GM19043 (cell line): ENCODE data around the gene GSTO1.

Experiments used
- ATAC-seq: cut with Tn5 transposase; IDR thresholded peaks from one replicate; pipeline ENCODE4 v1.9.1; 2021; ENCODE audit warnings: low read depth; ENCODE audit not compliant: unreplicated experiment

GSTO1 gene

GRCh38 chr10:104273899-104274575 lies 19.3 kb downstream of the GSTO1 start:
- no peak for ATAC-seq

GRCh38 chr10:104274762-104275721 lies 20.4 kb downstream of the GSTO1 start:
- no peak for ATAC-seq

GRCh38 chr10:104276192-104276591 lies 21.5 kb downstream of the GSTO1 start:
- ATAC-seq = no peak

GRCh38 chr10:104277785-104278184 lies 23.1 kb downstream of the GSTO1 start:
- ATAC-seq = no peak

- ATAC-seq = no peak
Observed at GRCh38 chr10:104279550-104280259, 25.0 kb downstream of the GSTO1 start.

GRCh38 chr10:104281694-104282093 lies 27.0 kb downstream of the GSTO1 start:
- no peak for ATAC-seq

- no peak for ATAC-seq
Observed at GRCh38 chr10:104284846-104285245, 30.2 kb downstream of the GSTO1 start.

GRCh38 chr10:104286939-104287338 lies 32.2 kb downstream of the GSTO1 start:
- no peak for ATAC-seq

GRCh38 chr10:104288355-104288754 lies 33.7 kb downstream of the GSTO1 start:
- no peak for ATAC-seq

GRCh38 chr10:104291439-104291951 lies 36.8 kb downstream of the GSTO1 start:
- ATAC-seq = peak; percentile 99

GRCh38 chr10:104293011-104293410 lies 38.3 kb downstream of the GSTO1 start:
- no peak for ATAC-seq

- no peak for ATAC-seq
Observed at GRCh38 chr10:104293781-104294321, 39.2 kb downstream of the GSTO1 start.

GRCh38 chr10:104296687-104297436 lies 42.2 kb downstream of the GSTO1 start:
- no peak for ATAC-seq

GRCh38 chr10:104297697-104298660 lies 43.3 kb downstream of the GSTO1 start:
- ATAC-seq = no peak

- no peak for ATAC-seq
Observed at GRCh38 chr10:104299031-104299904, 44.6 kb downstream of the GSTO1 start.

GRCh38 chr10:104300002-104300735 lies 45.5 kb downstream of the GSTO1 start:
- ATAC-seq = no peak

- ATAC-seq = no peak
Observed at GRCh38 chr10:104300736-104301292, 46.1 kb downstream of the GSTO1 start.
